Nephron progenitor cell (in vitro differentiated cells): ENCODE measurements around the gene NINJ2.

Experiments
- DNase-seq: peaks from one replicate; pipeline ENCODE4 v3.0.0; 2021
- H3K27ac Mint-ChIP-seq: 2 replicates; pipeline ENCODE4 v1.8.0; 2021; ENCODE audit warnings: mild to moderate bottlenecking, moderate library complexity, mixed read lengths
- H3K27me3 Mint-ChIP-seq: 2 replicates; pipeline ENCODE4 v1.8.0; 2021; ENCODE audit warnings: mild to moderate bottlenecking, low read depth, mixed read lengths; ENCODE audit not compliant: poor library complexity
- H3K36me3 Mint-ChIP-seq: 2 replicates; pipeline ENCODE4 v1.8.0; 2021; ENCODE audit warnings: low read depth, mixed read lengths
- H3K4me1 Mint-ChIP-seq: 2 replicates; pipeline ENCODE4 v1.8.0; 2021; ENCODE audit warnings: mixed read lengths
- H3K4me3 Mint-ChIP-seq: 2 replicates; pipeline ENCODE4 v1.8.0; 2021; ENCODE audit warnings: mild to moderate bottlenecking, moderate library complexity, mixed read lengths
- H3K9me3 Mint-ChIP-seq: 2 replicates; pipeline ENCODE4 v1.8.0; 2021; ENCODE audit warnings: mild to moderate bottlenecking, moderate library complexity, mixed read lengths
- CTCF ChIP-seq: fragments of 200-600 bp; sonication (generic); IDR thresholded peaks from 2 replicates; pipeline ENCODE4 v1.5.0; 2021; ENCODE audit warnings: antibody characterized with exemption

NINJ2 gene

GRCh38 chr12:565589-566105 is 97.6 kb downstream of the NINJ2 start:
- no peak overlapping the region for H3K27ac Mint-ChIP-seq

DNA sequence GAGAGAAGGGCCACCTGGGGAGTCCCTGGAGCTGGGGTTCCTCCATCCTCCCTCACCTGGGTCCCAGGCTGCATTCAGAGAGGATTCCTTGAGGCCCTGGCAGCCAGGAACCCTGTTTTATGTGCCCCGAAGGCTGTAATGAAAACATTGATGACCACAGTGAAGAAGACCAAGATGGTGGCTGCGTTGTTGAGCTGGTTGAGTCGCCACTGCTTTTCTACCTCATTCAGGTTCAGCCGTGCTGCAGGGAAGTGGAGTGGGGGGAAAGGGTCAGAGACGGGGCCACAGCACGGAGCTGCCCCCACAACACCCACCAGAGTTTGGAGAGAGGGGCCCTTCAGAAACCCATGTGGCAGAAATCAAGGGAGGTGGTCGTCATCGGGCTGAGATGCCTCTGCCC is 98.1 kb downstream of the NINJ2 start:
- Mint-ChIP-seq H3K4me1 (peaks cover 17% of the 10 kb centered on the region), H3K4me3 (no peak overlapping the region), H3K27me3 (peaks cover 4% of the 10 kb centered on the region), H3K9me3 (no peaks in the 10 kb centered on the region), H3K36me3 (no peaks in the 10 kb centered on the region), H3K27ac (no peak overlapping the region)
- no peak for DNase-seq
- TF ChIP-seq CTCF, result no peak

More at GRCh38 chr12:565589-566105, 97.6 kb downstream of the NINJ2 start:
- Mint-ChIP-seq H3K9me3 (no peaks in the 10 kb centered on the region), H3K4me3 (no peak overlapping the region), H3K4me1 (peaks cover 16% of the 10 kb centered on the region), H3K27me3 (peaks cover 4% of the 10 kb centered on the region), H3K36me3 (no peaks in the 10 kb centered on the region)
- no peak for DNase-seq
- TF ChIP-seq CTCF, result no peak

- Mint-ChIP-seq H3K9me3 (no peaks in the 10 kb centered on the region), H3K4me1 (peaks cover 18% of the 10 kb centered on the region), H3K27ac (no peak overlapping the region), H3K4me3 (no peak overlapping the region), H3K36me3 (no peaks in the 10 kb centered on the region), H3K27me3 (peaks cover 4% of the 10 kb centered on the region)
- no peak for DNase-seq
- no peak for TF ChIP-seq CTCF
These were observed 99.4 kb downstream of the NINJ2 start for GRCh38 chr12:563787-564298.

- H3K9me3 Mint-ChIP-seq, result no peaks in the 10 kb centered on the region
- H3K4me3 Mint-ChIP-seq, result no peak overlapping the region
- H3K4me1 Mint-ChIP-seq, result peaks cover 18% of the 10 kb centered on the region
- H3K27me3 Mint-ChIP-seq, result peaks cover 6% of the 10 kb centered on the region
- no peaks in the 10 kb centered on the region for H3K36me3 Mint-ChIP-seq
- H3K27ac Mint-ChIP-seq, result peak overlapping the region; percentile 22
- no peak for DNase-seq
- no peak for TF ChIP-seq CTCF
These were observed 99.9 kb downstream of the NINJ2 start for GRCh38 chr12:563250-563781.

GRCh38 chr12:562634-563033 is 100.6 kb downstream of the NINJ2 start:
- peaks cover 8% of the 10 kb centered on the region for H3K27me3 Mint-ChIP-seq
- TF ChIP-seq CTCF, result no peak
- peaks cover 18% of the 10 kb centered on the region for H3K4me1 Mint-ChIP-seq
- H3K27ac Mint-ChIP-seq, result no peak overlapping the region
- no peaks in the 10 kb centered on the region for H3K36me3 Mint-ChIP-seq
- H3K4me3 Mint-ChIP-seq, result no peak overlapping the region
- H3K9me3 Mint-ChIP-seq, result no peaks in the 10 kb centered on the region
- DNase-seq, result no peak
